SU-DHL-6 (cell line): Measurements from ENCODE around the gene MSL3B.

Source experiments
- H2AFZ ChIP-seq: fragments of 200-600 bp; sonication (generic); 2 replicates; pipeline ENCODE4 v1.6.1; 2014; ENCODE audit warnings: low read depth, mild to moderate bottlenecking, moderate library complexity, mixed read lengths, antibody characterized with exemption, low read length; ENCODE audit not compliant: severe bottlenecking
- H3F3A ChIP-seq: fragments of 200-600 bp; shearing (Covaris generic); 2 replicates; pipeline ENCODE4 v1.6.0; 2016; ENCODE audit warnings: antibody characterized with exemption, mild to moderate bottlenecking; ENCODE audit not compliant: insufficient read depth
- H3K27ac ChIP-seq: fragments of 200-600 bp; sonication (generic); 2 replicates; pipeline ENCODE4 v1.5.1; 2016; ENCODE audit warnings: low read depth, mild to moderate bottlenecking, low read length, moderate library complexity, mixed read lengths
- H3K27me3 ChIP-seq: fragments of 200-600 bp; sonication (generic), shearing (Covaris generic); 2 replicates; pipeline ENCODE4 v1.6.0; 2014; ENCODE audit warnings: mild to moderate bottlenecking, low read length
- H3K36me3 ChIP-seq: fragments of 200-600 bp; sonication (generic); 2 replicates; pipeline ENCODE4 v1.6.1; 2014; ENCODE audit warnings: mild to moderate bottlenecking, low read length, mixed read lengths
- H3K4me2 ChIP-seq: fragments of 300-600, 200-600 bp; shearing (Covaris generic), sonication (generic); 2 replicates; pipeline ENCODE4 v1.6.0; 2014; ENCODE audit warnings: low read length, low read depth, mild to moderate bottlenecking; ENCODE audit not compliant: poor library complexity, severe bottlenecking
- H3K4me3 ChIP-seq: fragments of 200-600 bp; sonication (generic); 2 replicates; pipeline ENCODE4 v1.5.1; 2014; ENCODE audit warnings: antibody characterized with exemption, low read length, mild to moderate bottlenecking, mixed read lengths; ENCODE audit not compliant: insufficient read depth, poor library complexity, severe bottlenecking
- H3K79me2 ChIP-seq: fragments of 200-600 bp; sonication (generic); 2 replicates; pipeline ENCODE4 v1.6.1; 2014; ENCODE audit warnings: mild to moderate bottlenecking, low read length, moderate library complexity; ENCODE audit not compliant: insufficient read depth
- H3K9ac ChIP-seq: fragments of 200-600 bp; sonication (generic); 2 replicates; pipeline ENCODE4 v1.7.0; 2014; ENCODE audit warnings: mild to moderate bottlenecking, low read length
- H3K9me2 ChIP-seq: fragments of 200-600 bp; sonication (generic); replicated peaks from 2 replicates; pipeline ENCODE4 v1.6.1; 2014; ENCODE audit warnings: low read length; ENCODE audit not compliant: insufficient read depth
- H3K9me3 ChIP-seq: fragments of 200-600 bp; sonication (generic); 2 replicates; pipeline ENCODE4 v1.6.1; 2014; ENCODE audit warnings: low read length, mixed read lengths; ENCODE audit not compliant: insufficient read depth
- H4K20me1 ChIP-seq: fragments of 200-600 bp; sonication (generic); 2 replicates; pipeline ENCODE4 v1.6.1; 2014; ENCODE audit warnings: low read depth, mild to moderate bottlenecking, antibody characterized with exemption, low read length, moderate library complexity, mixed read lengths
- EZH2phosphoT487 ChIP-seq: fragments of 200-600 bp; sonication (generic), shearing (Covaris generic); conservative IDR thresholded peaks from 2 replicates; pipeline ENCODE4 v1.6.1; 2018; ENCODE audit warnings: mild to moderate bottlenecking, antibody characterized with exemption, low read length, moderate library complexity, mixed read lengths
- TF ChIP-seq, protein P1 (sequence below): fragments of 200-600 bp; sonication (generic); IDR thresholded peaks from one replicate; pipeline ENCODE4 v1.5.1; 2017; ENCODE audit warnings: antibody characterized with exemption, mild to moderate bottlenecking, low read length, moderate library complexity; ENCODE audit not compliant: insufficient read depth, poor library complexity, severe bottlenecking

Gene MSL3B

DNA sequence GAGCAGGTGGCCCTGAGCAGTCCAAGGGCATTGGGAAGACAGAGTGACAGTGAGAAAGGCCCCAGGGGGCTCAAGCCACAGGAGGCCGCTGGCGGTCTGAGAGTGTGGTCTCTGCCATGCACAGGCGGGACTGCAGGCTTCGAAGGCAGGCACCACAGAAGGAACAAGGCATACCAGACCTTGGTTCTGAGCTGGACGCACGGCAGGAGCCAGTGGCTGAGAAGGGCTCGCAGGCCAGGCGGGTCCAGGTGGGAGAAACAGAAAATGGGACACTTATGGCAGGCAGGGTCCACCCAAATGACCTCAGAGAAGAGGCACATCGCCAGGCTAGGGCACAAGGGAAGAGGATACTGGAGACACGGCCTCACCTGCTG lies 28.8 kb downstream of the MSL3B start:
- Histone ChIP-seq H3K27me3 (no peaks in the 10 kb centered on the region), H3K4me2 (peak overlapping the region; percentile 30), H3F3A (peaks cover 28% of the 10 kb centered on the region), H3K79me2 (peaks cover 76% of the 10 kb centered on the region), H3K27ac (no peak overlapping the region), H2AFZ (no peak overlapping the region), H3K9me2 (no peaks in the 10 kb centered on the region), H3K36me3 (peaks cover 49% of the 10 kb centered on the region), H4K20me1 (no peaks in the 10 kb centered on the region; the same call in 1 of the 2 replicates), H3K9ac (0 out of 2 replicates have a peak overlapping the region, but pooled peaks have one; percentile 6), H3K4me3 (no peak overlapping the region), H3K9me3 (no peaks in the 10 kb centered on the region)
- TF ChIP-seq EZH2phosphoT487, result no peak
- TF ChIP-seq, protein P1, sequence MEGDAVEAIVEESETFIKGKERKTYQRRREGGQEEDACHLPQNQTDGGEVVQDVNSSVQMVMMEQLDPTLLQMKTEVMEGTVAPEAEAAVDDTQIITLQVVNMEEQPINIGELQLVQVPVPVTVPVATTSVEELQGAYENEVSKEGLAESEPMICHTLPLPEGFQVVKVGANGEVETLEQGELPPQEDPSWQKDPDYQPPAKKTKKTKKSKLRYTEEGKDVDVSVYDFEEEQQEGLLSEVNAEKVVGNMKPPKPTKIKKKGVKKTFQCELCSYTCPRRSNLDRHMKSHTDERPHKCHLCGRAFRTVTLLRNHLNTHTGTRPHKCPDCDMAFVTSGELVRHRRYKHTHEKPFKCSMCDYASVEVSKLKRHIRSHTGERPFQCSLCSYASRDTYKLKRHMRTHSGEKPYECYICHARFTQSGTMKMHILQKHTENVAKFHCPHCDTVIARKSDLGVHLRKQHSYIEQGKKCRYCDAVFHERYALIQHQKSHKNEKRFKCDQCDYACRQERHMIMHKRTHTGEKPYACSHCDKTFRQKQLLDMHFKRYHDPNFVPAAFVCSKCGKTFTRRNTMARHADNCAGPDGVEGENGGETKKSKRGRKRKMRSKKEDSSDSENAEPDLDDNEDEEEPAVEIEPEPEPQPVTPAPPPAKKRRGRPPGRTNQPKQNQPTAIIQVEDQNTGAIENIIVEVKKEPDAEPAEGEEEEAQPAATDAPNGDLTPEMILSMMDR, result no peak

DNA sequence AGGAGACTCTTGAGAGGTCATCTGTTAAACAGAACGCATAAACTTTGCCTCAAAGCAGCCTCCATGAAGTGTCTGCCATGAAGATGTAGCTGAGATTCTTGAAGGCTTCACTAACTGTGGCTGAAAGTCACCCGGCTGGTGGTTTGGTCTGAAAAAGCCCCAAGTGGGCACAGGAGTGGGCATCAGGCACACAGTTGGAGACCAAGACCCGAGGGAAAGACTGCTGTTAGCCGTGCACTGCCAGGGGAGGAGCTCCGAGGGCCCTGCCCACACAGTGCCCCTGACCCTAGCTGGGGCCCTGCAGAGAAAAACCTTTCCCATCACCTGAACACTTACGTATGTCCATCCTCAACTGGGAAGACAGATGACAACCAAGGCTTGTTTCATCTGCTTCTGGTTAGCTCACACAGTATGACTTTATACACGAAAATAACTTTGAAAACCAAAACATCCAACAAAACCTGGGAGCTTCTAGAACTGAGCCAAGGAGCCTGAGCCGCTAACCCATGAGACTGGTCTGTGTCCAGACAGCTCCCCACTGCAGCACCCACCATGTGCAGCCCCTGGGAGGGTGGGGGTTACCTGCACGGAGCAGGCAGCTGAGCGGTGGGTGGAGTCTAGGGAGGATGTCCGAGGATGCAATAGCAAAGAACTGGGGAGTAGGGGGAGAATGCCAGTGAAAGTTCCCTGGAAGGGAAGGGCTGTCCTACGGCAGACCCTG lies 29.3 kb downstream of the MSL3B start:
- no peaks in the 10 kb centered on the region for H3K27me3 ChIP-seq
- peaks cover 72% of the 10 kb centered on the region for H3K79me2 ChIP-seq
- no peak overlapping the region for H2AFZ ChIP-seq
- H3F3A ChIP-seq, result peaks cover 34% of the 10 kb centered on the region
- H3K36me3 ChIP-seq, result peaks cover 49% of the 10 kb centered on the region
- no peaks in the 10 kb centered on the region for H3K9me2 ChIP-seq
- H3K9ac ChIP-seq, result 0 out of 2 replicates have a peak overlapping the region, but pooled peaks have one; percentile 6
- no peaks in the 10 kb centered on the region; the same call in 1 of the 2 replicates for H4K20me1 ChIP-seq
- no peaks in the 10 kb centered on the region for H3K9me3 ChIP-seq
- TF ChIP-seq, protein P1, result no peak
- TF ChIP-seq EZH2phosphoT487, result no peak
- H3K27ac ChIP-seq, result peak overlapping the region; percentile 32
- H3K4me3 ChIP-seq, result no peak overlapping the region
- peak overlapping the region; percentile 30 for H3K4me2 ChIP-seq

DNA sequence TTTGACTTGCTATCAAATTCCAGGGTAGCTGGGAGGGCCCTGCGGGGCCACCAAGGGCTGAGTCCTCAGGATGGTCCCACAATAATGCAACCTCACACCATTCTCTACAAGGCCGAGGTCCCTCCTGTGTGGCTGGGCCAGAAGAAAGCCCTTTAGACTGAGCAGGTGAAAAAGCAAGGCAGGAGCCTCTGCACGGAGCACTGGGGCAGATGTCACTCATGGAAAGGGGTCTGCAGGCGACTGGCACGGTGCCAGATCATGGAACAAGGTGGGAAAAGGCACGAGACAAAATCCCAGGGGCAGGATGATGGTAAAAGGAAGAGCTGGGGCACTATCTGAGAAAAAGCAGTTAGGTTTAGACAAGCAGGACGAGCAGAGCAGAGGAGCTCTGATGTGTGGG lies 29.9 kb downstream of the MSL3B start:
- Histone ChIP-seq H3K9me3 (no peaks in the 10 kb centered on the region), H3K4me2 (peak overlapping the region; percentile 30), H3K36me3 (peaks cover 44% of the 10 kb centered on the region), H3K9ac (no peak overlapping the region), H3K9me2 (no peaks in the 10 kb centered on the region), H3F3A (peaks cover 38% of the 10 kb centered on the region), H3K4me3 (no peak overlapping the region), H2AFZ (no peak overlapping the region), H4K20me1 (no peaks in the 10 kb centered on the region; the same call in 1 of the 2 replicates), H3K27me3 (no peaks in the 10 kb centered on the region), H3K79me2 (peaks cover 70% of the 10 kb centered on the region), H3K27ac (peak overlapping the region; percentile 32)
- no peak for TF ChIP-seq EZH2phosphoT487
- TF ChIP-seq, protein P1, result no peak
